H1 (cell line): Measurements from ENCODE around the gene RAI14. TPM values are rescaled to one million over a fixed set of nuclear protein-coding genes. Genes with fewer than 3 reads are reported as not detected.

Experiments used
- CHD2 ChIP-seq: IDR thresholded peaks from 2 replicates; pipeline ENCODE4 v1.6.1; 2012; ENCODE audit warnings: low read length, improper control_type of control experiment
- JUN ChIP-seq: IDR thresholded peaks from 2 replicates; pipeline ENCODE4 v1.6.1; 2011; ENCODE audit warnings: low read depth, mild to moderate bottlenecking, improper control_type of control experiment, low read length
- MAX ChIP-seq: IDR thresholded peaks from 2 replicates; pipeline ENCODE4 v1.6.1; 2012; ENCODE audit warnings: inconsistent platforms
- polyA plus RNA-seq, 7 experiments: library from polyadenylated mRNA; depleted of rRNA in 3 of 7; stranded (reverse) in 5 of 7; unstranded in 2 of 7; fragments of >200 nt in 5 of 7; fragments of 200-250 nt in 2 of 7; gene quantifications; 1 replicate in 5 of 7; 2 replicates in 1 of 7; 4 replicates in 1 of 7; pipeline versions ENCODE4 v1.2.1 to v1.2.3, GENCODE V29; 2011 to 2013; ENCODE audit warnings: missing spikeins in 2 of 7, mixed read lengths in 2 of 7
- total RNA-seq: library from RNA; stranded (reverse); fragmentation: NEBNext Ultra II Directional; extraction: Animal tissue kit (Norgen Biotek cat#: 25700); gene quantifications from 2 replicates; pipeline ENCODE4 v1.2.1, GENCODE V29; 2021

The RAI14 gene
- total and polyA plus RNA-seq, 2 of the 8 experiments (the other 6 are each of a cell fraction or from before 2014, with no cell fraction given): 48.4 to 210 TPM

GRCh38 chr5:34715711-34716110 lies 59.6 kb downstream of the RAI14 start (continued):
- no peak for TF ChIP-seq JUN
- TF ChIP-seq CHD2: no peak
- no peak for TF ChIP-seq MAX
